Endothelial cell of umbilical vein (primary cell): Measurements from ENCODE around the gene GLYATL2.

Source experiments
- CTCF ChIP-seq, 2 donors: IDR thresholded peaks; 1 replicate in 1 of 2; 2 replicates in 1 of 2; pipeline ENCODE4 v1.5.1; 2011; ENCODE audit warnings: low read length in 2 of 2, mild to moderate bottlenecking in 2 of 2, moderate library complexity in 2 of 2, control low read depth in 1 of 2, inconsistent platforms in 1 of 2, low read depth in 1 of 2; ENCODE audit not compliant: insufficient read depth in 1 of 2; ENCODE audit errors: extremely low read depth in 1 of 2
- EZH2 ChIP-seq: IDR thresholded peaks from 2 replicates; pipeline ENCODE4 v1.6.1; 2012; ENCODE audit warnings: borderline replicate concordance, low read depth, mild to moderate bottlenecking, moderate library complexity, low read length, inconsistent platforms; ENCODE audit not compliant: severe bottlenecking
- GATA2 ChIP-seq: IDR thresholded peaks from 2 replicates; pipeline ENCODE4 v1.7.0; 2011; ENCODE audit warnings: low read depth, mild to moderate bottlenecking, moderate library complexity, mixed read lengths, low read length; ENCODE audit not compliant: insufficient read length, insufficient read depth
- JUN ChIP-seq: IDR thresholded peaks from 2 replicates; pipeline ENCODE4 v1.6.1; 2011; ENCODE audit warnings: borderline replicate concordance, low read depth; ENCODE audit not compliant: insufficient read length, insufficient read depth
- MAX ChIP-seq: IDR thresholded peaks from 2 replicates; pipeline ENCODE4 v1.6.1; 2011; ENCODE audit not compliant: insufficient read depth, insufficient read length
- MYC ChIP-seq: IDR thresholded peaks from one replicate; pipeline ENCODE4 v1.6.1; 2011; ENCODE audit warnings: mild to moderate bottlenecking, low read depth, low read length
- POLR2A ChIP-seq: IDR thresholded peaks from 2 replicates; pipeline ENCODE4 v1.6.1; 2012; ENCODE audit warnings: low read depth, mild to moderate bottlenecking, control low read depth, low read length
- POLR2AphosphoS5 ChIP-seq: IDR thresholded peaks from 2 replicates; pipeline ENCODE4 v1.6.1; 2012; ENCODE audit warnings: low read depth, mild to moderate bottlenecking, control low read depth, low read length, moderate library complexity; ENCODE audit not compliant: insufficient read depth

- TF ChIP-seq POLR2AphosphoS5: no peak
- no peak for TF ChIP-seq POLR2A
- TF ChIP-seq CTCF (IDR thresholded peaks at IDR 0.05; ENCODE audit: extremely low read depth in 1 of 2, insufficient read depth in 1 of 2, low read depth in 1 of 2, low read length in 2 of 2): no peak
- TF ChIP-seq GATA2: no peak
- TF ChIP-seq EZH2: no peak
- TF ChIP-seq MYC: no peak
- TF ChIP-seq MAX: no peak
- no peak for TF ChIP-seq JUN
Observed at GRCh38 chr11:58830673-58831301, 13.7 kb downstream of the GLYATL2 start.
